WTC11 (cell line): ENCODE measurements around the gene ALMS1. TPM values are rescaled to one million over a fixed set of nuclear protein-coding genes. Genes with fewer than 3 reads are reported as not detected.

Experiments used
- ATAC-seq: fragments of 200-7000 bp; cut with Tn5 transposase; 2 replicates; pipeline ENCODE4 v1.10.0; 2021; ENCODE audit warnings: mild to moderate bottlenecking, moderate library complexity
- CTCF ChIA-PET: fragments of 300-600 bp; sonication (Branson Sonifier 250); formaldehyde crosslinking; loops from one replicate; lab custom pipeline; 2021; ENCODE audit warnings: antibody characterized with exemption; lab: Charles Lee
- POLR2A ChIA-PET: fragments of 350-600 bp; sonication (Branson Sonifier 250); formaldehyde crosslinking; loops from one replicate; lab custom pipeline; 2021; ENCODE audit warnings: antibody characterized with exemption; lab: Charles Lee
- DNase-seq: peaks from one replicate; pipeline ENCODE4 v3.0.0; 2021; ENCODE audit warnings: low spot score
- H3K27ac Mint-ChIP-seq: 2 replicates; pipeline ENCODE4 v1.8.0; 2021; ENCODE audit warnings: mixed read lengths
- H3K27me3 Mint-ChIP-seq: 2 replicates; pipeline ENCODE4 v1.8.0; 2021; ENCODE audit warnings: low read depth, mild to moderate bottlenecking, moderate library complexity, mixed read lengths
- H3K36me3 Mint-ChIP-seq: 2 replicates; pipeline ENCODE4 v1.8.0; 2021; ENCODE audit warnings: mixed read lengths
- H3K4me1 Mint-ChIP-seq: 2 replicates; pipeline ENCODE4 v1.8.0; 2022; ENCODE audit warnings: mixed read lengths
- H3K4me3 Mint-ChIP-seq: 2 replicates; pipeline ENCODE4 v1.8.0; 2021; ENCODE audit warnings: mild to moderate bottlenecking, moderate library complexity, mixed read lengths
- H3K9me3 Mint-ChIP-seq: 2 replicates; pipeline ENCODE4 v1.8.0; 2021; ENCODE audit warnings: mixed read lengths
- ETV6 ChIP-seq: sonication (generic); formaldehyde crosslinking; IDR thresholded peaks from 2 replicates; pipeline ENCODE4 v1.8.1; 2022; ENCODE audit warnings: mild to moderate bottlenecking, missing genetic modification reagents
- JAZF1 ChIP-seq: fragments of 250-450 bp; sonication (Bioruptor Pico); IDR thresholded peaks from 2 replicates; pipeline ENCODE4 v1.9.0; 2021; ENCODE audit warnings: moderate library complexity, mild to moderate bottlenecking, inconsistent platforms
- PREB ChIP-seq: sonication (generic); formaldehyde crosslinking; IDR thresholded peaks from 2 replicates; pipeline ENCODE4 v1.8.1; 2022; ENCODE audit warnings: mild to moderate bottlenecking, missing genetic modification reagents, moderate library complexity, borderline replicate concordance
- ZNF512 ChIP-seq: sonication (generic); formaldehyde crosslinking; IDR thresholded peaks from 2 replicates; pipeline ENCODE4 v1.8.1; 2022; ENCODE audit warnings: missing genetic modification reagents, borderline replicate concordance
- total RNA-seq: library from RNA; stranded (reverse); gene quantifications from 3 replicates; pipeline ENCODE4 v1.2.3, GENCODE V29; 2021

Gene ALMS1
- total RNA-seq, 1 experiment from 2014 or later = 37.3 TPM

GRCh38 chr2:73652348-73652747, 266.7 kb downstream of the ALMS1 start:
- no peaks in the 10 kb centered on the region for H3K4me1 Mint-ChIP-seq
- peaks cover 16% of the 10 kb centered on the region for H3K9me3 Mint-ChIP-seq
- no peak overlapping the region for H3K27ac Mint-ChIP-seq
- H3K4me3 Mint-ChIP-seq = no peak overlapping the region
- POLR2A ChIA-PET = no interaction called here
- H3K36me3 Mint-ChIP-seq = peaks cover 7% of the 10 kb centered on the region
- CTCF ChIA-PET = no interaction called here
- no peak for DNase-seq
- no peak for ATAC-seq
- H3K27me3 Mint-ChIP-seq = peaks cover 36% of the 10 kb centered on the region
- TF ChIP-seq ZNF512 (CRISPR knock-in tag) = no peak
- TF ChIP-seq, all 79 proteins: peak for 0

- DNase-seq = no peak
- Mint-ChIP-seq H3K27ac (no peak overlapping the region), H3K9me3 (peaks cover 3% of the 10 kb centered on the region; the same call in 1 of the 2 replicates), H3K4me3 (no peak overlapping the region), H3K27me3 (peaks cover 34% of the 10 kb centered on the region), H3K4me1 (no peaks in the 10 kb centered on the region), H3K36me3 (no peaks in the 10 kb centered on the region)
- POLR2A ChIA-PET = no interaction called here
- no peak for ATAC-seq
- TF ChIP-seq JAZF1 (CRISPR knock-in tag) (no peak), PREB (no peak), ETV6 (no peak)
- CTCF ChIA-PET = no interaction called here
Observed at GRCh38 chr2:73654175-73654574, 268.5 kb downstream of the ALMS1 start.

Other genes with a start within 250 kb of the ALMS1 start
- 0.15 to 0.23 TPM (median 0.18 TPM) in 3 replicates for gene NOTO, start 183.3 kb upstream of the ALMS1 start, total RNA-seq
- gene SMYD5, start 171.6 kb upstream of the ALMS1 start, total RNA-seq = 46.5 to 47.9 TPM (median 46.7 TPM) in 3 replicates
- gene PRADC1, start 152.6 kb upstream of the ALMS1 start, total RNA-seq = 11.4 to 12.9 TPM (median 12.2 TPM) in 3 replicates
- gene CCT7, start 151.5 kb upstream of the ALMS1 start, total RNA-seq = 482 to 518 TPM (median 514 TPM) in 3 replicates
- 19.2 to 21.5 TPM (median 21.1 TPM) in 3 replicates for gene FBXO41, start 101.4 kb upstream of the ALMS1 start, total RNA-seq
- gene EGR4, start 92.3 kb upstream of the ALMS1 start, total RNA-seq = 0.09 to 0.14 TPM (median 0.13 TPM) in 3 replicates